DOHH2 (cell line): ENCODE data around the gene ZNF385D.

Source experiments
- CTCF ChIP-seq: fragments of 200-600 bp; sonication (generic); IDR thresholded peaks from one replicate; pipeline ENCODE4 v1.5.1; 2014; ENCODE audit warnings: antibody characterized with exemption, mild to moderate bottlenecking, low read depth, low read length; ENCODE audit not compliant: poor library complexity, severe bottlenecking
- EZH2phosphoT487 ChIP-seq: fragments of 200-600 bp; sonication (generic); IDR thresholded peaks from 2 replicates; pipeline ENCODE4 v1.6.1; 2017; ENCODE audit warnings: borderline replicate concordance, mild to moderate bottlenecking, antibody characterized with exemption, low read length, moderate library complexity, mixed read lengths

GRCh38 chr3:21601178-21601577 lies 149.8 kb downstream of the ZNF385D start:
- TF ChIP-seq CTCF (no peak), EZH2phosphoT487 (no peak)
